Transverse colon (tissue), 4 donors: ENCODE measurements around the gene CELA2A. TPM values are rescaled to one million over a fixed set of nuclear protein-coding genes. Genes with fewer than 3 reads are reported as not detected.

Experiments
- DNase-seq: peaks from one replicate; pipeline ENCODE4 v3.0.0-alpha.2; 2019
- H3K27ac ChIP-seq, 4 donors: fragments of 200-600 bp; sonication (generic); 2 replicates each; pipeline ENCODE4 v1.5.1; 2016 to 2018; ENCODE audit warnings: inconsistent platforms in 4 of 4
- H3K27me3 ChIP-seq: fragments of 200-600 bp; sonication (generic); 2 replicates; pipeline ENCODE4 v1.5.1; 2017; ENCODE audit warnings: inconsistent platforms
- H3K36me3 ChIP-seq, 4 donors: fragments of 200-600 bp; sonication (generic); 2 replicates each; pipeline ENCODE4 v1.5.1; 2017 to 2019; ENCODE audit warnings: inconsistent platforms in 4 of 4
- H3K4me1 ChIP-seq, 4 donors: fragments of 200-600 bp; sonication (generic); 2 replicates each; pipeline ENCODE4 v1.5.1; 2017 to 2020; ENCODE audit warnings: inconsistent platforms in 4 of 4
- H3K4me3 ChIP-seq, 4 donors: fragments of 200-600 bp; sonication (generic); 1 replicate in 1 of 4; 2 replicates in 3 of 4; pipeline versions ENCODE4 v1.5.1 to v1.6.1; 2017 to 2019; ENCODE audit warnings: inconsistent platforms in 4 of 4
- H3K9me3 ChIP-seq, 2 donors: fragments of 200-600 bp; sonication (generic); 2 replicates each; pipeline ENCODE4 v1.5.1; 2017 to 2019; ENCODE audit warnings: inconsistent platforms in 2 of 2
- CTCF ChIP-seq, 5 experiments: fragments of 200-600 bp in 3 of 5; fragments of 450-650 bp in 2 of 5; sonication (generic) in 3 of 5; IDR thresholded peaks; 1 replicate in 2 of 5; 2 replicates in 3 of 5; pipeline ENCODE4 v1.5.1; 2016 to 2017; ENCODE audit warnings: antibody characterized with exemption in 5 of 5, inconsistent platforms in 3 of 5, mild to moderate bottlenecking in 2 of 5, moderate library complexity in 1 of 5
- EP300 ChIP-seq: sonication (generic); formaldehyde crosslinking; IDR thresholded peaks from one replicate; pipeline ENCODE4 v1.6.1; 2017; ENCODE audit warnings: antibody characterized with exemption, low read depth
- POLR2A ChIP-seq: fragments of 450-650 bp; IDR thresholded peaks from one replicate; pipeline ENCODE4 v1.6.1; 2016; ENCODE audit warnings: antibody characterized with exemption, mild to moderate bottlenecking, moderate library complexity
- POLR2AphosphoS5 ChIP-seq, 3 donors: sonication (generic); formaldehyde crosslinking; IDR thresholded peaks; one replicate each; pipeline ENCODE4 v1.6.1; 2016; ENCODE audit warnings: antibody characterized with exemption in 3 of 3
- WGBS, 2 donors: methylation state at CpG; one replicate each; pipeline ENCODE4 v1.1.5; 2018; ENCODE audit warnings: low coverage in 1 of 2; 5-methylcytosine and 5-hydroxymethylcytosine counted together
- in situ Hi-C, 4 donors: fragments of 200-750 bp; cut with MboI; loops; one replicate each; pipeline versions ENCODE4 v1.15.0 to v1.15.1; 2017; ENCODE audit warnings: low sequenced_read_pairs in 3 of 4, low pct_ligation_motif_present in 1 of 4, low pct_unique_long_range_greater_than_20kb in 1 of 4
- intact Hi-C: fragments of 100-400 bp; cut with DNase I; formaldehyde crosslinking; loops from one replicate; pipeline ENCODE4 v1.15.1; 2023; ENCODE audit warnings: low total_unique reads
- total RNA-seq, 4 donors: library from RNA; depleted of rRNA; stranded (reverse); fragments of >200 nt; gene quantifications; one replicate each; pipeline ENCODE4 v1.1.0, GENCODE V29; 2016

Gene CELA2A
- total RNA-seq, 4 donors from 2014 or later = not detected

GRCh38 chr1:15410223-15410883, 46.2 kb upstream of the CELA2A start:
- H3K27ac ChIP-seq = peak overlapping the region; percentile 84 to 93 (median 88)

GRCh38 chr1:15410884-15411245, 45.7 kb upstream of the CELA2A start:
- Histone ChIP-seq H3K36me3 (no peaks in the 10 kb centered on the region), H3K27ac (peak overlapping the region; percentile 84 to 93 (median 88)), H3K27me3 (no peaks in the 10 kb centered on the region), H3K4me1 (peaks cover 15 to 55% (median 47%) of the 10 kb centered on the region in 4 donors), H3K4me3 (peak overlapping the region; percentile 83 to 97 (median 92)), H3K9me3 (no peaks in the 10 kb centered on the region)
- in situ Hi-C loops (no loop called here), intact Hi-C loops (no loop called here)
- DNase-seq = no peak
- TF ChIP-seq POLR2AphosphoS5 (IDR thresholded peaks at IDR 0.05) (no peak), CTCF (IDR thresholded peaks at IDR 0.05) (no peak), EP300 (no peak), POLR2A (no peak)
- 9% methylated on average over 11 of the region's 11 CpGs; no CpG with 5 or more reads in 1 of the 2 donors for WGBS, 2 donors

More at GRCh38 chr1:15410223-15410883, 46.2 kb upstream of the CELA2A start:
- peak overlapping the region; percentile 83 to 97 (median 92) for H3K4me3 ChIP-seq
- no peak for DNase-seq
- TF ChIP-seq POLR2AphosphoS5 (IDR thresholded peaks at IDR 0.05) = no peak
- no peak for TF ChIP-seq EP300
- TF ChIP-seq POLR2A = no peak
- TF ChIP-seq CTCF (IDR thresholded peaks at IDR 0.05) = no peak
- in situ Hi-C loops (no loop called here), intact Hi-C loops (no loop called here)
- no peaks in the 10 kb centered on the region for H3K27me3 ChIP-seq
- H3K4me1 ChIP-seq = peaks cover 11 to 50% (median 42%) of the 10 kb centered on the region in 4 donors
- no peaks in the 10 kb centered on the region for H3K9me3 ChIP-seq
- no peaks in the 10 kb centered on the region for H3K36me3 ChIP-seq
- 2% methylated on average over 19 of the region's 53 CpGs; no CpG with 5 or more reads in 1 of the 2 donors for whole genome bisulfite sequencing, 2 donors

GRCh38 chr1:15411593-15412137, 44.9 kb upstream of the CELA2A start:
- Histone ChIP-seq H3K27ac (peak overlapping the region; percentile 84 to 93 (median 88)), H3K9me3 (no peaks in the 10 kb centered on the region), H3K4me3 (peak overlapping the region; percentile 83 to 97 (median 92)), H3K27me3 (no peaks in the 10 kb centered on the region), H3K36me3 (no peaks in the 10 kb centered on the region), H3K4me1 (peaks cover 23 to 63% (median 55%) of the 10 kb centered on the region in 4 donors)
- DNase-seq = peak; percentile 66
- in situ Hi-C loops = no loop called here
- intact Hi-C loops = no loop called here
- 19% methylated on average over 10 of the region's 12 CpGs; no CpG with 5 or more reads in 1 of the 2 donors for WGBS, 2 donors
- TF ChIP-seq POLR2A (no peak), CTCF (IDR thresholded peaks at IDR 0.05) (no peak), POLR2AphosphoS5 (IDR thresholded peaks at IDR 0.05) (peak in 1 of 3 donors; percentile 20), EP300 (no peak)

GRCh38 chr1:15412175-15412800, 44.2 kb upstream of the CELA2A start:
- in situ Hi-C loops (no loop called here), intact Hi-C loops (no loop called here)
- no peak for DNase-seq
- TF ChIP-seq POLR2AphosphoS5 (IDR thresholded peaks at IDR 0.05) (no peak), CTCF (IDR thresholded peaks at IDR 0.05) (no peak), EP300 (no peak), POLR2A (no peak)
- Histone ChIP-seq H3K27me3 (no peaks in the 10 kb centered on the region), H3K4me3 (peak overlapping the region in 3 of 4 donors; percentile 83 to 96 (median 89)), H3K27ac (peak overlapping the region; percentile 84 to 93 (median 88)), H3K9me3 (no peaks in the 10 kb centered on the region), H3K36me3 (no peaks in the 10 kb centered on the region), H3K4me1 (peaks cover 30 to 69% (median 61%) of the 10 kb centered on the region in 4 donors)
- 32% methylated on average over 16 of the region's 16 CpGs; no CpG with 5 or more reads in 1 of the 2 donors for WGBS, 2 donors
